Cardiac fibroblast (primary cell): ENCODE measurements around the gene NRG3.

Experiments used
- DNase-seq, 2 donors: peaks; one replicate each; pipeline versions ENCODE4 v3.0.0 to v3.0.0-alpha.2; 2010; ENCODE audit warnings: low read depth in 2 of 2
- H3K4me3 ChIP-seq, 2 donors: replicated peaks in 1 of 2; 1 replicate in 1 of 2; 2 replicates in 1 of 2; pipeline ENCODE4 v1.5.1; 2011; ENCODE audit warnings: low read depth in 2 of 2, low read length in 2 of 2, mild to moderate bottlenecking in 2 of 2, moderate library complexity in 1 of 2
- TF ChIP-seq, protein P1 (sequence below): IDR thresholded peaks from one replicate; pipeline ENCODE4 v1.5.1; 2011; ENCODE audit warnings: low read depth, mild to moderate bottlenecking, low read length, inconsistent platforms

NRG3 gene

DNA sequence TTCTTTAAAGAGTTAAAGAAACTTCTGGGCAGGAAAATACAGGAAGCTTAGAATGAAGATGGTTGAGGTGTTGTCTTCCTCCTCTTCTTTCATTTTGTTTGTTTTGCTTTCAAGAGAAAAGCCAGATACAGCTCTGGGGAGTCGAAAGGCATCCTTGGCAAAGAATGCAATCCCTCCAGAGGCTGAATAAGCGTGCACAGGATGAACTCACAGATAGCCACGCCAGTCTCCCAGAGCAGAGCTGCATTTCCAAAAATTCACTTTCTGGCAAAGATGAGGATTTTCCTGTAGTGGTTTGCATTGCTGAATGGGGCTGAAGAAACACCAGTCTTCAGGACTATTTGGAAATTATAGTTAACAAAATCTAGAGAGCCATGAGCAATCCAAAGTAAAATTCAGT, 336.4 kb downstream of the NRG3 start:
- TF ChIP-seq, protein P1, sequence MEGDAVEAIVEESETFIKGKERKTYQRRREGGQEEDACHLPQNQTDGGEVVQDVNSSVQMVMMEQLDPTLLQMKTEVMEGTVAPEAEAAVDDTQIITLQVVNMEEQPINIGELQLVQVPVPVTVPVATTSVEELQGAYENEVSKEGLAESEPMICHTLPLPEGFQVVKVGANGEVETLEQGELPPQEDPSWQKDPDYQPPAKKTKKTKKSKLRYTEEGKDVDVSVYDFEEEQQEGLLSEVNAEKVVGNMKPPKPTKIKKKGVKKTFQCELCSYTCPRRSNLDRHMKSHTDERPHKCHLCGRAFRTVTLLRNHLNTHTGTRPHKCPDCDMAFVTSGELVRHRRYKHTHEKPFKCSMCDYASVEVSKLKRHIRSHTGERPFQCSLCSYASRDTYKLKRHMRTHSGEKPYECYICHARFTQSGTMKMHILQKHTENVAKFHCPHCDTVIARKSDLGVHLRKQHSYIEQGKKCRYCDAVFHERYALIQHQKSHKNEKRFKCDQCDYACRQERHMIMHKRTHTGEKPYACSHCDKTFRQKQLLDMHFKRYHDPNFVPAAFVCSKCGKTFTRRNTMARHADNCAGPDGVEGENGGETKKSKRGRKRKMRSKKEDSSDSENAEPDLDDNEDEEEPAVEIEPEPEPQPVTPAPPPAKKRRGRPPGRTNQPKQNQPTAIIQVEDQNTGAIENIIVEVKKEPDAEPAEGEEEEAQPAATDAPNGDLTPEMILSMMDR = no peak
- peak; percentile 13 to 53 for DNase-seq
- H3K4me3 ChIP-seq = no peak overlapping the region

DNA sequence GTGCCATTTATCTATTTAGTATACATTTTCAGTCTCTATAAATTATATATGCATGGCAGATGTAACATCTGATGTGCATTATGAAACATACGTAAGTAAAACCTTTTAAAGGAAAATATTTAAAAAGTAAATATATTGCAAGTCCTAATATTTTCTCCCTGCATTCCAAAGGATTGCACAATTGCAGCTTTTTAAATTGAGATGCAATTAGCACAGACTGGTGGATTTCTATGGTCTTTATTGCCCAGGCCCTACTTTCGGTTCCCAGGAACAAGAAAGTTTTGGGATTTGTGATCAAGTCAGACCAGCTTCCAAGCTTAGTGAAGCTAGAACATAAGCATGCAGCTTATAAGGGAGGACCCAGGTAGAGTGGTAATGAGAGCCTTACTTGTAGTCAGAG, 337.8 kb downstream of the NRG3 start:
- TF ChIP-seq, protein P1 = no peak
- peak in 1 of 2 donors; percentile 32 for DNase-seq
- no peak overlapping the region for H3K4me3 ChIP-seq

DNA sequence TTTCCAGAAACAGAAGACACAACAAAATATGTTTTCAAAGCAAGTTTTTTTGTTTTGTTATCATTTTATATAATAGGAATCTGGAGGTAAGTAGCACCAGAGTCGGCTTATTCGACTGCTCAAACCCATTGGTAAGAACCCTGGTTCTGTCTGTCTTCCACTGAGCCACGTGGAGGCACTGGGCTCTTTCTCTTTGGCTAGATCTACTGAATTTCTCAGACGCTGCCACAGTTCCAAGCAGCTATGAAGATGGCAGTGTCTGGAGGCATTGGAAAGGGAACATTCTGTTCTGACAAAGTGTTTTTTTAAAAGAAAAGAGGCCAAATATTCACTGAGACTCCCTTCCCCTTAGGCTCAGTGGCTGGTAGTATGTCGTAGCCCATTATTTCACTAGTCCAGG, 338.8 kb downstream of the NRG3 start:
- peak in 1 of 2 donors; percentile 42 for DNase-seq
- no peak overlapping the region for H3K4me3 ChIP-seq
- TF ChIP-seq, protein P1 = no peak

DNA sequence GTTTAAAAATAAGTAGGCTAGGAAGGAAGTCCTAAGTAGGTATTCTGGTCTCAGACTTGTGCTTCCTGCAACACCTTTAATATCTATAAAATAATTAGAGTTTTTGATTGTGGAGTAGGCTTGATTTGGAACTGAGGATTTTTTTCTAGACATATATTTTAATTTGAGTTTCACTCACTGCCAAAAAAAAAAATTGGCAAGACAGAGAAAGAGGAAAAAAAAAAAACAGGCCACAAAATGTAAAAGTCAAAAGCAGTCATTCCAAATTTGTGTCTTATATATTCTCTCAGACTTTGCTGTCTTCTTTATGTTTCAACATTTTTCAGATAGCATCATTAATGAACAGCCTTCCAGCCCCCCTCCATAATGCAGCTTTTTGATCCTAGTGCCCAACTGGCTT, 346.1 kb downstream of the NRG3 start:
- TF ChIP-seq, protein P1 = no peak
- DNase-seq = no peak
- H3K4me3 ChIP-seq = no peak overlapping the region

DNA sequence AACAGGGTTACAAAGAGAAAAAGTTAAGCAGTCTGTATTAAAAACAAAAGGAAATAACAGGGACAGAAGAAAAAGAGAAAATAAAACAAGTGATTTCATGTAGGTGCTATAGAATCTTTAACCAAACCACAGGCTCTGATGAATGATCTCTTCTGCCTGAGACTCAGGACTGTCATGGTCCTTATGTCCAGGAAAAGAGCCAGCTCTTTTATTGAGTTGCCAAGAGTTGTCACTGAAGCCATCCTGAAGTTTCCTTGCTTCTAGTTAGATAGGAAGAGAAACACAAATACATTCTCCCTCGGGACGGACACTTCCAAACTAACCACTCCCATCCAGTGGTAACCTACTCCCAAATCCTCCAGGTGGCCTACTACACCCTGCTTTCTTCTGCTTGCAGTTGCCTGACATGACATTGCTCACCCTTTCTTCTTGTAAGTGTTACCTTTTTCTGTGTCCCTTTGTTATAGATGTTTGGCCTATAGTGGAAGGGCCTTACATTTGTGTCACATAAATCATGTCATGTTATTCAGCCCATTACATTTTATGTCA, 346.7 kb downstream of the NRG3 start:
- no peak for DNase-seq
- TF ChIP-seq, protein P1 = no peak
- no peak overlapping the region for H3K4me3 ChIP-seq

DNA sequence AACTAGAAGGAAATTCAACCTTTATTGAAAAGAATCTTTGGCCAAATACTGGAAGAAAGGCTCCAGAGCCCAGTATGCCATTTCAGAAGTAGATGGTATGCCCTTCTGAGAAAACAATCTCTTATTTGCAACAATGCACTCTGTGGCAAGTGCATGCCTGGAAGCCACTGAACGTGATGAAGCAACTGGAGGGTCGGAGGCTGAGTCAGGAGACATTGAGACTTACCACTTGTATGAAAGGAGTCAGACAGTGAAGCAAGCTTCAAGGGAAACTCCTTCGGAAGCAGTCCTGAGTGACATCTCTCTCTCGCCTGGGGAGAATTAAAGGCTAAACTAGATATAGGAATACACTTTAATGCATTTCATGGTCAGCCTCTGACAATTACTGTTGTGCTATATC, 353.7 kb downstream of the NRG3 start:
- no peak overlapping the region for H3K4me3 ChIP-seq
- TF ChIP-seq, protein P1 = no peak
- peak in 1 of 2 donors; percentile 65 for DNase-seq

DNA sequence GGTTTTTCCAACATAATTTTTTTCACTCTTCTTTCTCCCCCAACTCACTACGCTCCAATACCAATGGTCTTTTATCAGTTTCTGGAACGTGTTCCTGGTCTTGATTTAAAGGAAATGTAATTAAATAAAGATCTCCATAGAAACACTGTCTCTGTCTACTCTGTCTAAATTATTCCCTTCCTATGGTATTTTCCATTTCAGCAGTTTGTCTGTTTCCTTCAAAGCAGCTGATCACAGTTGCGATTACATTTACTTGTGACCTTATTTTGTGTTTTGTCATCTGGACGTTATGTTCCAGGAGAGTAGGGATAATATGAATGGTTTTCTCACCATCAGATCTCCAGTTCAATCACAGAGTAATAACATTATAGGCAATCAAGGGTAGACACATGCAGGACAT, 359.2 kb downstream of the NRG3 start:
- no peak for DNase-seq
- no peak overlapping the region for H3K4me3 ChIP-seq
- TF ChIP-seq, protein P1 = no peak
